ENCODE measurements around the gene CRISP2. TPM values are rescaled to one million over a fixed set of nuclear protein-coding genes. Genes with fewer than 3 reads are reported as not detected.
"Not testable (repeated sequence)": the region's sequence is repeated elsewhere in the genome, so short reads cannot be mapped to it uniquely, and the experiment has no call there.

The CRISP2 gene
- total RNA-seq, 1 experiment from 2014 or later = not detected

DNA sequence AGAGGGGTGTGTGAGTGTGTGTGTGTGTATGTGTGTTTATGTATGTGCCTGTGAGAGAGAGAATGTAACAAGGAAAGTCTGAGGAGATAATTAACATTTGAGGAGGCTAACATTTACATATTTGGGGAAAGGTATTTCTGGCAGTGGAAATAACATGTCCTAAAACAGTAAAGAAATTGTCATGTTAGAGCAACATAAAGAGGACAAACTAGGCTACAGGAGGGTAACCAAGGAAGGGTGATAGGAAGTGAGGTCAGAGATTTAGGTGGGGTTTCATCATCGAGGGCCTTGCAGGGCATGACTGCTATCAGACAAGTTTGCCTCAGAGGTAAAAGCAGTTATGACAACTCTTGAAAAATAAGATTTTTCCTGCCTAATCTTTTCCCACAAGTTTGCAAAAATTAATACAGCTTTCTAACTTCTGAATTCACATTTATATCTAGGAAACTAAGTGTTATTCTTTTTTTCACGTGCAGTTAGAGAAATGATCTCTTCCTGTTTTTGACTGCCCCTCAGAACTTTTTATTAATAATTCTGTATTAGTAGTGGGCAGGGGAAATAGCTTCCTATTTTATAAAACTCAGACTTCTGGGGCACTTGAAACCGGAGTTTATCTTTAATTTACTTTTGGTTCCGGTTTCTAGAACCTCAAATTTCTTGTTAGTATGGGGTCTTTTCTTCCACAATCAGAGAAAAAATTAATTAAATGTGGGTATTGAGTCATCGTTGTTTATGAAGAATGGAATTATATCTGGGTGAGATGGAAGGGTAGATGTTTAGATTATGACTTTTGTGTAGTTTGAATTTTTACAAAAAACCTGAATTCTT lies 46.2 kb downstream of the CRISP2 start:
- no peaks in the 10 kb centered on the region for H3K9me3 Mint-ChIP-seq (ENCODE audit: unreplicated experiment)
- no peak overlapping the region for H3K27ac Mint-ChIP-seq (ENCODE audit: low read depth, unreplicated experiment)
- peaks cover 19% of the 10 kb centered on the region for H3K27me3 Mint-ChIP-seq (ENCODE audit: insufficient read depth, unreplicated experiment)
- ChIA-PET POLR2A (no interaction called here), CTCF (no interaction called here)
- no peaks in the 10 kb centered on the region for H3K4me1 Mint-ChIP-seq (ENCODE audit: insufficient read depth, unreplicated experiment)
- TF ChIP-seq, protein P1, sequence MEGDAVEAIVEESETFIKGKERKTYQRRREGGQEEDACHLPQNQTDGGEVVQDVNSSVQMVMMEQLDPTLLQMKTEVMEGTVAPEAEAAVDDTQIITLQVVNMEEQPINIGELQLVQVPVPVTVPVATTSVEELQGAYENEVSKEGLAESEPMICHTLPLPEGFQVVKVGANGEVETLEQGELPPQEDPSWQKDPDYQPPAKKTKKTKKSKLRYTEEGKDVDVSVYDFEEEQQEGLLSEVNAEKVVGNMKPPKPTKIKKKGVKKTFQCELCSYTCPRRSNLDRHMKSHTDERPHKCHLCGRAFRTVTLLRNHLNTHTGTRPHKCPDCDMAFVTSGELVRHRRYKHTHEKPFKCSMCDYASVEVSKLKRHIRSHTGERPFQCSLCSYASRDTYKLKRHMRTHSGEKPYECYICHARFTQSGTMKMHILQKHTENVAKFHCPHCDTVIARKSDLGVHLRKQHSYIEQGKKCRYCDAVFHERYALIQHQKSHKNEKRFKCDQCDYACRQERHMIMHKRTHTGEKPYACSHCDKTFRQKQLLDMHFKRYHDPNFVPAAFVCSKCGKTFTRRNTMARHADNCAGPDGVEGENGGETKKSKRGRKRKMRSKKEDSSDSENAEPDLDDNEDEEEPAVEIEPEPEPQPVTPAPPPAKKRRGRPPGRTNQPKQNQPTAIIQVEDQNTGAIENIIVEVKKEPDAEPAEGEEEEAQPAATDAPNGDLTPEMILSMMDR (IDR thresholded peaks at IDR 0.05; ENCODE audit: unreplicated experiment) = no peak
- no TSS peak for BruUV-seq (replicated peaks)
- no peak overlapping the region for H3K4me3 Mint-ChIP-seq (ENCODE audit: unreplicated experiment)
- H3K36me3 Mint-ChIP-seq (ENCODE audit: insufficient read depth, unreplicated experiment) = no peaks in the 10 kb centered on the region
- intact Hi-C loops (cut with micrococcal nuclease) = no loop called here
- DNase-seq (ENCODE audit: unreplicated experiment) = no peak

DNA sequence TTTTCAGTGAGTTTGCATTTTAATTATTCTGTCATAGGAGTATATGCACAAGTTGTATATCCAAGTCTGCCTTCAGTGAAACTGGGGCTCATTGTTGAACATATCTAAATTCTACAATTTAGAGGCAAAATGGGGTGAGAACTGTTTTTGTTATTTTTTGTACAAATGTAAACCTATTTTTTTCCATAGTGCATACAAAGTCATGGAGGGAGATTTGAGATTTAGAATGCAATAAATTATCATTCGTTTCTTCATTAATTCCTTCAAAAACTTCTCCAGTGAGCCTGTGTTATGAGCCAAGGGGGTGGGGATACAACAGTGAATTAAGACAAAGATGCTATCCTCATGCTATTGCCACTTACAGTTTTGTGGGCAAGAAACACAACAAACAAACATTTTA lies 46.9 kb downstream of the CRISP2 start:
- TF ChIP-seq, protein P1 (IDR thresholded peaks at IDR 0.05; ENCODE audit: unreplicated experiment) = no peak
- no peaks in the 10 kb centered on the region for H3K4me1 Mint-ChIP-seq (ENCODE audit: insufficient read depth, unreplicated experiment)
- H3K27me3 Mint-ChIP-seq (ENCODE audit: insufficient read depth, unreplicated experiment) = peaks cover 26% of the 10 kb centered on the region
- ChIA-PET CTCF (no interaction called here), POLR2A (no interaction called here)
- no peak for DNase-seq (ENCODE audit: unreplicated experiment)
- H3K4me3 Mint-ChIP-seq (ENCODE audit: unreplicated experiment) = no peak overlapping the region
- H3K36me3 Mint-ChIP-seq (ENCODE audit: insufficient read depth, unreplicated experiment) = no peaks in the 10 kb centered on the region
- intact Hi-C loops (cut with micrococcal nuclease) = no loop called here
- BruUV-seq (replicated peaks) = no TSS peak
- H3K27ac Mint-ChIP-seq (ENCODE audit: low read depth, unreplicated experiment) = no peak overlapping the region
- H3K9me3 Mint-ChIP-seq (ENCODE audit: unreplicated experiment) = no peaks in the 10 kb centered on the region

DNA sequence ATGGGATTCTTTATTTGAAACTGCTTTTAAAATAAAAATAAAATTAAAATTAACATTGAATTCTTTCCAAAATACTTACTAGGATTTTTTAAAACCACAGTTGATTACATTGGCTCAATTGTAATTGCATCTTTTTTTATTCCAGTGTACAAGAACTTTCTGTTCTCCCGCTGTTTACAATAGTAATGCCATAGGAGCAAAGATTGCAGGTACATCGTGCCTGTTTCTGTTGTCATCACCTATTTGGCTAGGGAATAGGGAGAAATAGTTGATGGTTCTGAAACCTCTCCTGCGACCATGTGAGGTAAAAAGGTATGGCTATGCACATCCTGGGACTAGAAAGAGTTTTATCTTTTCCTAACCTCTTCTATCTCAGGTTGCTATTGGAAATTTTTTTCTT lies 48.5 kb downstream of the CRISP2 start:
- Mint-ChIP-seq H3K4me1 (ENCODE audit: insufficient read depth, unreplicated experiment) (no peaks in the 10 kb centered on the region), H3K27ac (ENCODE audit: low read depth, unreplicated experiment) (no peak overlapping the region), H3K4me3 (ENCODE audit: unreplicated experiment) (no peak overlapping the region), H3K36me3 (ENCODE audit: insufficient read depth, unreplicated experiment) (no peaks in the 10 kb centered on the region), H3K27me3 (ENCODE audit: insufficient read depth, unreplicated experiment) (peaks cover 40% of the 10 kb centered on the region), H3K9me3 (ENCODE audit: unreplicated experiment) (no peaks in the 10 kb centered on the region)
- BruUV-seq (replicated peaks) = no TSS peak
- ChIA-PET CTCF (no interaction called here), POLR2A (no interaction called here)
- DNase-seq (ENCODE audit: unreplicated experiment) = no peak
- TF ChIP-seq, protein P1 (IDR thresholded peaks at IDR 0.05; ENCODE audit: unreplicated experiment) = no peak
- intact Hi-C loops (cut with micrococcal nuclease) = no loop called here

GRCh38 chr6:49664054-49664453 lies 49.3 kb downstream of the CRISP2 start:
- H3K4me1 Mint-ChIP-seq (ENCODE audit: insufficient read depth, unreplicated experiment); BruUV-seq (replicated peaks); H3K27ac Mint-ChIP-seq (ENCODE audit: low read depth, unreplicated experiment); H3K9me3 Mint-ChIP-seq (ENCODE audit: unreplicated experiment); DNase-seq (ENCODE audit: unreplicated experiment); CTCF ChIA-PET; intact Hi-C loops (cut with micrococcal nuclease); POLR2A ChIA-PET; H3K4me3 Mint-ChIP-seq (ENCODE audit: unreplicated experiment); H3K36me3 Mint-ChIP-seq (ENCODE audit: insufficient read depth, unreplicated experiment): not testable (repeated sequence)
- peaks cover 42% of the 10 kb centered on the region for H3K27me3 Mint-ChIP-seq (ENCODE audit: insufficient read depth, unreplicated experiment)

GRCh38 chr6:49662892-49663261 lies 50.5 kb downstream of the CRISP2 start:
- H3K4me1 Mint-ChIP-seq (ENCODE audit: insufficient read depth, unreplicated experiment) = no peaks in the 10 kb centered on the region
- H3K36me3 Mint-ChIP-seq (ENCODE audit: insufficient read depth, unreplicated experiment) = no peaks in the 10 kb centered on the region
- H3K27ac Mint-ChIP-seq (ENCODE audit: low read depth, unreplicated experiment) = no peak overlapping the region
- no peak overlapping the region for H3K4me3 Mint-ChIP-seq (ENCODE audit: unreplicated experiment)
- no peaks in the 10 kb centered on the region for H3K9me3 Mint-ChIP-seq (ENCODE audit: unreplicated experiment)
- ChIA-PET CTCF (no interaction called here), POLR2A (no interaction called here)
- DNase-seq (ENCODE audit: unreplicated experiment) = no peak
- TF ChIP-seq, protein P1 (IDR thresholded peaks at IDR 0.05; ENCODE audit: unreplicated experiment) = no peak
- BruUV-seq (replicated peaks) = no TSS peak
- peaks cover 54% of the 10 kb centered on the region for H3K27me3 Mint-ChIP-seq (ENCODE audit: insufficient read depth, unreplicated experiment)
- intact Hi-C loops (cut with micrococcal nuclease) = no loop called here
